Measurements from ENCODE around the gene FOXF2.

Gene FOXF2

DNA sequence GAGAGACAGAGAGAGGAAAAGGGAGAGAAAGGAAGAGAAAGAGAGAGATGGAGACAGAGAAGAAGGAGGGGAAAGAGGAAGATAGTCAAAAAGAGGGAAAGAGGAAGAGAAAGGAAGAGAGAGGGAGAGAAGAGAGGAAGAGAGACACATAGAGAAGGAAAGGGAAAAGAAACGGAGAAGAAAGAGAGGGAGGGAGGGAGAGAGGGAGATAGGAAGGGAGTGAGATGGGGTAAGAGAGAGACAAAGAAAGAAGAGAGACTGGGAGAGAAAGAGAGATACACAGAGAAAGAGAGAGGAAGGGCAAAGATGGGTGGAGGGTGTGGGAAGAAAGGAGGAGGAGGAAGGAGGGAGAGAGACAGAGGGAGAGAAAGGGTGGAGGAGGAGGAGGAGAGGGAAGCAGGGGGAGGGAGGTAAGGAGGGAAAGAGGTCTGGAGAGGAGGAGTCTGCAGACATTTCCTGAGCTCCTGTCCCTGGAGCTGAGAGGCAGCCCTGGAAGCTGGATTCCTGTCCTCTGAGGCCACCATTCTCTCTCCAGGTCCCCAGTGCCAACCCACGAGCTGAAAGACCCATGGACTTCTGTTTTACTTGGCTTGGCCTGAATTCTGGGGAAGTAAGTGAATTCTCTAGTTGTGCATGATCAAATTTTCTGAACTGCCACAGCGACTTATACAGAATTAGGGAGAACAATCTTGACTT lies 9.9 kb downstream of the FOXF2 start:
- H3K27me3 ChIP-seq (ENCODE audit: control insufficient read depth in 5 of 5, insufficient read depth in 4 of 5, low read length in 5 of 5): peaks cover 0 to 43% (median 27%) of the 10 kb centered on the region in 5 donors
- no peaks in the 10 kb centered on the region for H3K4me1 ChIP-seq (ENCODE audit: control insufficient read depth in 5 of 5, insufficient read depth in 5 of 5, low read length in 5 of 5)
- no peak overlapping the region for H3K27ac ChIP-seq (ENCODE audit: low read depth, low read length)
- H3K4me3 ChIP-seq (ENCODE audit: low read depth in 1 of 5, low read length in 5 of 5): no peak overlapping the region
- no peak overlapping the region for H3K9ac ChIP-seq (ENCODE audit: low read length in 5 of 5)
- H3K36me3 ChIP-seq (ENCODE audit: control insufficient read depth in 5 of 5, insufficient read depth in 5 of 5, low read length in 5 of 5): no peaks in the 10 kb centered on the region
- H3K9me3 ChIP-seq (ENCODE audit: control insufficient read depth in 5 of 5, low read length in 5 of 5): peaks cover 0 to 2% (median 0%) of the 10 kb centered on the region in 5 donors

DNA sequence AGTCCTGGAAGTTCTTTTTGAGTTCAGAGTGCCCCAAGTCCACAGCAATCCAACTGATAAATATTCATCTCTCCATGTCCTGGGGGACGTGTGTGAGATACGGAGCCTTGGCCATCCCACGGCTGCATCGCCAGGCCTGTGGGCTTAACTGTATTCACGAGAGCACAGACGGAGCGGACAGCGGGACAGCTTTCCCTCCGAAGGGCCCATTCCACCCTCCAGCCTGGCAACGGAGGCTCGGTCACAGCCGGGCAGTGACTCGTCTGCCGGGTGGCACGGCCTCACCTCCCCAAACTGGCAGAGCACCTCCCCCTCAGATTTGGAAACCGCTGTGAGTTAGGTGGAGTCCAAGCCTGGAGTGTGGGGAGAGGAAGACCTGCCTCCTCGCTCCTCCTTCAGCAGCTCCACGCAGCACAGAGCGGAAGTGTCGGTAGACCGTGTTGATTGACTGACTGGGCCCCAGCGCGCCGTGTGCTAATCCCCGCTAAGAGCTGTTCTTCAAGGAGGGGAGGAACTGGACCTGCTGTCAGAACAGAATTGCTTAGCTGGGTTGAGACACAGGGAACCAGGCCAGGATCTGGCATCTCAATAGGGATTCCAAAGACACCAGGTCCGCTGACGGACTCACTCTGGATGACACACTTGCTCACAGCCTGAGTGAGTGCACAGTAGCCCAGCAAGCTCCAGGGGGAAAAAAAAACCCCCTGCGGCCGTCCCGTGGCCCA lies 10.9 kb downstream of the FOXF2 start:
- no peaks in the 10 kb centered on the region for H3K4me1 ChIP-seq (ENCODE audit: control insufficient read depth in 5 of 5, insufficient read depth in 5 of 5, low read length in 5 of 5)
- no peak overlapping the region for H3K9ac ChIP-seq (ENCODE audit: low read length in 5 of 5)
- no peak overlapping the region for H3K27ac ChIP-seq (ENCODE audit: low read depth, low read length)
- peaks cover 0 to 8% (median 4%) of the 10 kb centered on the region in 5 donors for H3K9me3 ChIP-seq (ENCODE audit: control insufficient read depth in 5 of 5, low read length in 5 of 5)
- H3K36me3 ChIP-seq (ENCODE audit: control insufficient read depth in 5 of 5, insufficient read depth in 5 of 5, low read length in 5 of 5): no peaks in the 10 kb centered on the region
- H3K4me3 ChIP-seq (ENCODE audit: low read depth in 1 of 5, low read length in 5 of 5): no peak overlapping the region
- H3K27me3 ChIP-seq (ENCODE audit: control insufficient read depth in 5 of 5, insufficient read depth in 4 of 5, low read length in 5 of 5): peaks cover 0 to 36% (median 17%) of the 10 kb centered on the region in 5 donors

DNA sequence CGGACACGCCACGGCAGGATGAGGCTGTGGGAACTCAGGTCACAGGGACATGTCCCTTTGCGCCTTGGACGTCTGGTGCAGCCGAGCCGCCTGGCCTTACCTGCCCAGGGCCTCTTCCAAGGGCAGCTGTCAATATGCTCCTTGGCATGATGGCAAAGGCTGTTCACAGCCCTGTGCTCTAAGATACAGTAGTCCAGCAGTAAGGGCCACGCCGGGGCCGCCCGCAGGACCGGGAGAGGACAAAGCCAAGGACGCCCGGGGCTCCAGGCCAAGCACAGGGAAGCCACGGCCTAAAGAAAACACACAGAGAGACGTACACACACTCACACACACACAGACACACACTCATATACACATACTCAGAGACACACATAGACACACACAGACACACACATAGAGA lies 13.0 kb downstream of the FOXF2 start:
- Histone ChIP-seq H3K4me3 (ENCODE audit: low read depth in 1 of 5, low read length in 5 of 5) (no peak overlapping the region), H3K9ac (ENCODE audit: low read length in 5 of 5) (no peak overlapping the region), H3K9me3 (ENCODE audit: control insufficient read depth in 5 of 5, low read length in 5 of 5) (peaks cover 0 to 8% (median 4%) of the 10 kb centered on the region in 5 donors), H3K4me1 (ENCODE audit: control insufficient read depth in 5 of 5, insufficient read depth in 5 of 5, low read length in 5 of 5) (no peaks in the 10 kb centered on the region), H3K36me3 (ENCODE audit: control insufficient read depth in 5 of 5, insufficient read depth in 5 of 5, low read length in 5 of 5) (no peaks in the 10 kb centered on the region), H3K27ac (ENCODE audit: low read depth, low read length) (no peak overlapping the region), H3K27me3 (ENCODE audit: control insufficient read depth in 5 of 5, insufficient read depth in 4 of 5, low read length in 5 of 5) (peaks cover 0 to 28% (median 17%) of the 10 kb centered on the region in 5 donors)

DNA sequence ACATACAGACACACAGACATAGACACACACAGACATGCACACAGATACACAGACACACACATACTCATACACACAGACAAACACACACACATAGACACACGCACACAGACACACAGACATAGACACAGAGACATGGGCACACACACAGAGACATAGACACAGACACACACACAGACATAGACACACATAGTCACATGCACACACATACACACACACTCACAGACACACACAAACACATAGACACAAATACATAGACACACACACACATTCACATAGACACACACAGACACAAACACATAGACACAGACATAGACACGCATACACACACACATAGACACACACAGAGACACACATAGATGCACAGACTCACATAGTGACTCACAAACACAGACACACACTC lies 13.5 kb downstream of the FOXF2 start:
- peaks cover 0 to 8% (median 4%) of the 10 kb centered on the region in 5 donors for H3K9me3 ChIP-seq (ENCODE audit: control insufficient read depth in 5 of 5, low read length in 5 of 5)
- no peak overlapping the region for H3K27ac ChIP-seq (ENCODE audit: low read depth, low read length)
- no peak overlapping the region for H3K9ac ChIP-seq (ENCODE audit: low read length in 5 of 5)
- H3K27me3 ChIP-seq (ENCODE audit: control insufficient read depth in 5 of 5, insufficient read depth in 4 of 5, low read length in 5 of 5): peaks cover 0 to 28% (median 17%) of the 10 kb centered on the region in 5 donors
- H3K36me3 ChIP-seq (ENCODE audit: control insufficient read depth in 5 of 5, insufficient read depth in 5 of 5, low read length in 5 of 5): no peaks in the 10 kb centered on the region
- no peaks in the 10 kb centered on the region for H3K4me1 ChIP-seq (ENCODE audit: control insufficient read depth in 5 of 5, insufficient read depth in 5 of 5, low read length in 5 of 5)
- no peak overlapping the region for H3K4me3 ChIP-seq (ENCODE audit: low read depth in 1 of 5, low read length in 5 of 5)

DNA sequence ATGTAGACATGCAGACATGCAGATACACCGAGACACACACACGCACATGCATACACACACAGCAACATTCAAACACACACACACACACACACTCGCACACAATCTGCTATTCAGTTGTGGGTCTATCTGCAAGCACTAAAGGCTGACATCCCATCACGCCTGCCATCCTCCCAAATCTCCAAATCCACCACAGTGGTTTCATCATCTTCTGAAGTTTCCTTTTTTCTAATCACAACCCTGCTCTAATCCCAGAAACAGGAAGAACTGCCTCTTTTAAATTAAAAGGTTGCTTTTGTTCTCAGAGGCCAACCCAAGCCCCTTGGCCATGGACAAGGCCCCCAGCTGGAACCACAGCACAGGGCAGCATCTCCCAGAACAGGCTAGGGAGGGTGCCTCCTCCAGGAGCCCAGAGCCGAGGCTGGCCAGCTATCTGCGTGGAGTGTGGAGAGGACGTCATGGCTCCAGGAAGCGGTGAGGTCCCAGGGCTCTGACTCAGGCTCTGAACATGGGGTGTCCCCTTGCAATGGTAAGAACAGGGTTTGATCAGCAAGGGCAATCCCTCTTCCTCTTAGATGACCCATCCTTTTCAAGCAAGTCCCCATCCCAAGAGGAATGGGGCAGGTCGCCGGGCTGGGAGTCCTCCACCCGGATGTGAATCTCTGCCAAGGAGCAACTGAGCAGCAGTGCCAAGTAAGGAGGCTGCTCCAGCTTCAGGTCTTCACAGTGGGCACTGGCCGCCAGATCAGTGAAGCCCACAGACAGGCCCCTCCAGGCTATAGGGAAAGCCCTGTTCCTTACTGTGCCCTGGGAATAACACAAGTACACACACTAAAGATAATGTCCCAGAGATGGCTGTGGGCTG lies 14.7 kb downstream of the FOXF2 start:
- peaks cover 0 to 24% (median 14%) of the 10 kb centered on the region in 5 donors for H3K27me3 ChIP-seq (ENCODE audit: control insufficient read depth in 5 of 5, insufficient read depth in 4 of 5, low read length in 5 of 5)
- no peaks in the 10 kb centered on the region for H3K36me3 ChIP-seq (ENCODE audit: control insufficient read depth in 5 of 5, insufficient read depth in 5 of 5, low read length in 5 of 5)
- peaks cover 0 to 8% (median 4%) of the 10 kb centered on the region in 5 donors for H3K9me3 ChIP-seq (ENCODE audit: control insufficient read depth in 5 of 5, low read length in 5 of 5)
- H3K27ac ChIP-seq (ENCODE audit: low read depth, low read length): no peak overlapping the region
- H3K9ac ChIP-seq (ENCODE audit: low read length in 5 of 5): no peak overlapping the region
- H3K4me1 ChIP-seq (ENCODE audit: control insufficient read depth in 5 of 5, insufficient read depth in 5 of 5, low read length in 5 of 5): no peaks in the 10 kb centered on the region
- no peak overlapping the region for H3K4me3 ChIP-seq (ENCODE audit: low read depth in 1 of 5, low read length in 5 of 5)

DNA sequence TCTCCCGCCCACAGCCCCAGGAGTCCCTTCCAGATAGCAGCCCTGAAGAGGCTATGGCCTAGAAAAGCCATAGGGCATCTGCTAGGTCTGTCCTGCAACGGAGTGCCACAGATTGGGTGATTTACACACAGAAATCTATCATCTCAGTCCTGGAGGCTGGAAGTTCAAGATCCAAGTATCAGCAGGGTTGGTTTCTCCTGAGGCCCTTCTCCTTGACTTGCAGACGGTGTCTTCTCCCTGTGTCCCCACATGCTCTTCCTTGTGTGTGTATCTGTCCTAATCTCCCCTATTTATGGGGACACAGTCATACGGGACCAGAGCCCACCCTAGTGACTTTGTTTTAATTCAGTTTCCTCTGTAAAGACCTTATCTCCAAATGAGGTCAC lies 15.3 kb downstream of the FOXF2 start:
- H3K36me3 ChIP-seq (ENCODE audit: control insufficient read depth in 5 of 5, insufficient read depth in 5 of 5, low read length in 5 of 5): no peaks in the 10 kb centered on the region

DNA sequence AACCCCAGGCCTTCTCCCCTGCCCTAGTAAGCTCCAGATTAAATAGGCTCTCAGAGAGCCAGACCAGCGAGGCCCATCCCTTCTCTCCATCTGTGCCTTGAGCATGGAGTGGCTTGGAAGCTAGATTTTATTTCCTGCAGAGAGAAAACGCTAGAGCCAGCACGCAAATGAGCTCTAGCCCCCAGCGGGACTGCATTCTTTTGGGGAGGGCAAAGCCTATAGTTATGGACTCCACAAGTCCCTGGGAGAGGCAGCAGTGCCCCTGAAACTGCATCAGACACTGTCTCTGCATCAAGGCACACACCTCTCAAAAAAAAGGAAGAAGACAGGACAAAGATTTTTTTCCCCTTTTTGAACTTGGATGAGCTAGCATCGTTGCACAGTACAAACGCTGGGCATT lies 15.8 kb downstream of the FOXF2 start:
- Histone ChIP-seq H3K27ac (ENCODE audit: low read depth, low read length) (no peak overlapping the region), H3K27me3 (ENCODE audit: control insufficient read depth in 5 of 5, insufficient read depth in 4 of 5, low read length in 5 of 5) (peaks cover 0 to 29% (median 13%) of the 10 kb centered on the region in 5 donors), H3K4me3 (ENCODE audit: low read depth in 1 of 5, low read length in 5 of 5) (no peak overlapping the region)

More for the DNA sequence above, 15.3 kb downstream of the FOXF2 start:
- H3K27me3 ChIP-seq (ENCODE audit: control insufficient read depth in 5 of 5, insufficient read depth in 4 of 5, low read length in 5 of 5): peaks cover 0 to 24% (median 14%) of the 10 kb centered on the region in 5 donors
- no peaks in the 10 kb centered on the region for H3K4me1 ChIP-seq (ENCODE audit: control insufficient read depth in 5 of 5, insufficient read depth in 5 of 5, low read length in 5 of 5)
- no peak overlapping the region for H3K9ac ChIP-seq (ENCODE audit: low read length in 5 of 5)
- H3K4me3 ChIP-seq (ENCODE audit: low read depth in 1 of 5, low read length in 5 of 5): no peak overlapping the region
- H3K27ac ChIP-seq (ENCODE audit: low read depth, low read length): no peak overlapping the region
- peaks cover 0 to 8% (median 4%) of the 10 kb centered on the region in 5 donors for H3K9me3 ChIP-seq (ENCODE audit: control insufficient read depth in 5 of 5, low read length in 5 of 5)

DNA sequence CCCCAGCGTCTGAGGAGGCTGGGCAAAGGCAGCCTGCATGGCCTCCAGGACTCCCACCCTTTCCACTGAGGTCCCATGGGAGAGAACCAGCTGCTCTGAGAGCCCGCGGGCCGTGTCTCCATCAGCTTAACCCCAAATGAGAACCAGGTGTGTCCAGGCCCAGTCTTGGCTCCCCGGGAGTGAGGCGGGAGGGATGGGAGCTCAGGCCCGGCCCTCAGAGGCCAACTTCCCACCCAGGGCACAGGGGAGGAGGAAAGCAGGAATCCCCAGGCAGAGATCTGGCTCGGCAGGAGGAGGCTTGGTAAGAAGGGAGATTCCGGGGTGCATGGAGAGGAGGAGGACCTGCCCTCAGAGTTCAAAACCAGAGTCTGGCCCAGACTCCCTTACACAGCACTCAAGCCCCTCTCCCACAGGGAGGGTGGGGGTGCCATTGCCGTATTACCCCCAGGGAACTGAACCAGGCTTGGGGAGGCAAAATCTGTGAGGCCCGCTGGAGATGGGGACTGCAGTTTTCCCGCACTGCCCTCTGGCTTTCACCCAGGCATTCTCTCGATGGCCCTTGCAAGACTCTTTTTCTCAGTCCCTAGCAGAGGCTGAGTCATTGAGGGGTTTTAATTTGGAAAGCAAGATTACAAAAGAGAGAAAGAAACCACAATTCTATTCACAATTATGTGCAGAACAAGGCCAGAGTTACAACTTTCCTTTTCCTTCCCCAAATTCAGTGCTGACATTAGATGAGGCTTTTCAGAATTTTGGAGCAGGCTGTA lies 17.1 kb downstream of the FOXF2 start:
- Histone ChIP-seq H3K27me3 (ENCODE audit: control insufficient read depth in 5 of 5, insufficient read depth in 4 of 5, low read length in 5 of 5) (peaks cover 0 to 26% (median 10%) of the 10 kb centered on the region in 5 donors), H3K4me1 (ENCODE audit: control insufficient read depth in 5 of 5, insufficient read depth in 5 of 5, low read length in 5 of 5) (no peaks in the 10 kb centered on the region), H3K4me3 (ENCODE audit: low read depth in 1 of 5, low read length in 5 of 5) (no peak overlapping the region), H3K36me3 (ENCODE audit: control insufficient read depth in 5 of 5, insufficient read depth in 5 of 5, low read length in 5 of 5) (no peaks in the 10 kb centered on the region), H3K9me3 (ENCODE audit: control insufficient read depth in 5 of 5, low read length in 5 of 5) (peaks cover 0 to 8% (median 4%) of the 10 kb centered on the region in 5 donors), H3K9ac (ENCODE audit: low read length in 5 of 5) (no peak overlapping the region), H3K27ac (ENCODE audit: low read depth, low read length) (no peak overlapping the region)

More for the DNA sequence above, 15.8 kb downstream of the FOXF2 start:
- Histone ChIP-seq H3K9me3 (ENCODE audit: control insufficient read depth in 5 of 5, low read length in 5 of 5) (peaks cover 0 to 8% (median 4%) of the 10 kb centered on the region in 5 donors), H3K36me3 (ENCODE audit: control insufficient read depth in 5 of 5, insufficient read depth in 5 of 5, low read length in 5 of 5) (no peaks in the 10 kb centered on the region), H3K9ac (ENCODE audit: low read length in 5 of 5) (no peak overlapping the region), H3K4me1 (ENCODE audit: control insufficient read depth in 5 of 5, insufficient read depth in 5 of 5, low read length in 5 of 5) (no peaks in the 10 kb centered on the region)

DNA sequence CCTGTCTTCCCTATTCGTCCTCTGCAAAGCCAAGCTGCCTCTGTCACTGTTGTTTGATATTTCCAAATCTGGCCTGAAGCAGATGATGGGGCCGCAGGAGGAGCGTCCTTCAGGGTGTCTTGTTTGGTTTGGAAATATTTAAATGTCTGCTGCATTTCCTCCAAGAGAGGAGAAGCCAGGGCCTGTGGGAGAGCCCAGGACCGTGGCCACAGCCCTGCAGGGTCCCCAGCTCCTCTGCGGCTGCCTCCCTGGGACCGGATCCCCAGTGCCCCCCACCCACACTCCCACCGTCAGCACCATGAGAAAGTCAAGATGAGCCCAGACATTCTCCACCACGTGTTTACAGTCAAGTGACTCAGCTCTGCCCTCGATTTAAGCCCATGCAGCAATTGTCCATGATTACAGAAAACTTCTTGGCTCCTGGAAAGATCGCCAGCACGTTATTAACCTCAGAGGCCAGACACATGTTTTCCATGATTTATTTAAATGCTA lies 18.2 kb downstream of the FOXF2 start:
- Histone ChIP-seq H3K27me3 (ENCODE audit: control insufficient read depth in 5 of 5, insufficient read depth in 4 of 5, low read length in 5 of 5) (peaks cover 0 to 21% (median 5%) of the 10 kb centered on the region in 5 donors), H3K9ac (ENCODE audit: low read length in 5 of 5) (no peak overlapping the region), H3K4me3 (ENCODE audit: low read depth in 1 of 5, low read length in 5 of 5) (no peak overlapping the region), H3K9me3 (ENCODE audit: control insufficient read depth in 5 of 5, low read length in 5 of 5) (peaks cover 0 to 8% (median 4%) of the 10 kb centered on the region in 5 donors), H3K27ac (ENCODE audit: low read depth, low read length) (no peak overlapping the region), H3K4me1 (ENCODE audit: control insufficient read depth in 5 of 5, insufficient read depth in 5 of 5, low read length in 5 of 5) (no peaks in the 10 kb centered on the region), H3K36me3 (ENCODE audit: control insufficient read depth in 5 of 5, insufficient read depth in 5 of 5, low read length in 5 of 5) (no peaks in the 10 kb centered on the region)
